Measurements from ENCODE around the gene HCN4. TPM values are rescaled to one million over a fixed set of nuclear protein-coding genes. Genes with fewer than 3 reads are reported as not detected.
A peak's percentile ranks its signal among the peaks of the same experiment; 100 is the strongest.

HCN4 gene
- total RNA-seq, 6 donors from 2014 or later, result under 0.01 to 0.69 (median 0.19) TPM

- no peak overlapping the region for H3K4me3 ChIP-seq
- no peak for TF ChIP-seq POLR2A (IDR thresholded peaks at IDR 0.05)
- TF ChIP-seq CTCF (IDR thresholded peaks at IDR 0.05), result no peak
- no peak for TF ChIP-seq POLR2AphosphoS5 (IDR thresholded peaks at IDR 0.05)
- TF ChIP-seq EP300 (IDR thresholded peaks at IDR 0.05), result no peak
- DNase-seq, result no peak
- ATAC-seq (ENCODE audit: low FRiP score in 2 of 2), result no peak
- no peak overlapping the region for H3K27ac ChIP-seq
- H3K9me3 ChIP-seq, result peaks cover 0 to 9% (median 6%) of the 10 kb centered on the region in 4 donors
- H3K27me3 ChIP-seq, result no peaks in the 10 kb centered on the region
- no peaks in the 10 kb centered on the region for H3K36me3 ChIP-seq
- no peaks in the 10 kb centered on the region for H3K4me1 ChIP-seq
- WGBS, 2 donors, result 81 to 84% methylated on average over 2 of the region's 2 CpGs
These were observed 11.9 kb upstream of the HCN4 start for GRCh38 chr15:73380661-73381060.

- Histone ChIP-seq H3K9me3 (peaks cover 0 to 9% (median 4%) of the 10 kb centered on the region in 4 donors), H3K36me3 (no peaks in the 10 kb centered on the region), H3K27ac (no peak overlapping the region), H3K27me3 (no peaks in the 10 kb centered on the region), H3K4me1 (no peaks in the 10 kb centered on the region), H3K4me3 (no peak overlapping the region)
- TF ChIP-seq EP300 (IDR thresholded peaks at IDR 0.05) (no peak), POLR2A (IDR thresholded peaks at IDR 0.05) (no peak), CTCF (IDR thresholded peaks at IDR 0.05) (no peak), POLR2AphosphoS5 (IDR thresholded peaks at IDR 0.05) (no peak)
- no peak for ATAC-seq (ENCODE audit: low FRiP score in 2 of 2)
- DNase-seq, result peak in 1 of 2 donors; percentile 54
- WGBS, 2 donors, result 65 to 71% methylated on average over 6 to 12 of the region's 12 CpGs
These were observed 9.3 kb upstream of the HCN4 start for GRCh38 chr15:73378089-73378488.

- Histone ChIP-seq H3K27me3 (no peaks in the 10 kb centered on the region), H3K27ac (no peak overlapping the region), H3K36me3 (no peaks in the 10 kb centered on the region), H3K9me3 (peaks cover 0 to 6% (median 2%) of the 10 kb centered on the region in 4 donors), H3K4me3 (no peak overlapping the region), H3K4me1 (no peaks in the 10 kb centered on the region)
- ATAC-seq (ENCODE audit: low FRiP score in 2 of 2) (no peak), DNase-seq (no peak)
- TF ChIP-seq POLR2AphosphoS5 (IDR thresholded peaks at IDR 0.05) (no peak), CTCF (IDR thresholded peaks at IDR 0.05) (no peak), POLR2A (IDR thresholded peaks at IDR 0.05) (no peak), EP300 (IDR thresholded peaks at IDR 0.05) (no peak)
- 72% methylated on average over 6 of the region's 6 CpGs for WGBS, 2 donors
These were observed 7.1 kb upstream of the HCN4 start for GRCh38 chr15:73375755-73376305.

- Histone ChIP-seq H3K27me3 (peaks cover 0 to 2% (median under 1%) of the 10 kb centered on the region in 4 donors), H3K4me1 (no peaks in the 10 kb centered on the region)
- WGBS, 2 donors, result 46 to 53% methylated on average over 5 of the region's 5 CpGs
These were observed 6.3 kb upstream of the HCN4 start for GRCh38 chr15:73375012-73375411.

More at GRCh38 chr15:73375012-73375411, 6.3 kb upstream of the HCN4 start:
- TF ChIP-seq EP300 (IDR thresholded peaks at IDR 0.05) (no peak), POLR2A (IDR thresholded peaks at IDR 0.05) (no peak), POLR2AphosphoS5 (IDR thresholded peaks at IDR 0.05) (no peak), CTCF (IDR thresholded peaks at IDR 0.05) (no peak)
- Histone ChIP-seq H3K9me3 (no peaks in the 10 kb centered on the region), H3K36me3 (no peaks in the 10 kb centered on the region), H3K27ac (no peak overlapping the region), H3K4me3 (no peak overlapping the region)
- DNase-seq (no peak), ATAC-seq (ENCODE audit: low FRiP score in 2 of 2) (no peak)
